GM21360 (cell line): Measurements from ENCODE around the gene EMC7.

Experiments
- ATAC-seq: cut with Tn5 transposase; IDR thresholded peaks from one replicate; pipeline ENCODE4 v1.9.1; 2021; ENCODE audit warnings: mild to moderate bottlenecking, moderate library complexity; ENCODE audit not compliant: unreplicated experiment

Gene EMC7

DNA sequence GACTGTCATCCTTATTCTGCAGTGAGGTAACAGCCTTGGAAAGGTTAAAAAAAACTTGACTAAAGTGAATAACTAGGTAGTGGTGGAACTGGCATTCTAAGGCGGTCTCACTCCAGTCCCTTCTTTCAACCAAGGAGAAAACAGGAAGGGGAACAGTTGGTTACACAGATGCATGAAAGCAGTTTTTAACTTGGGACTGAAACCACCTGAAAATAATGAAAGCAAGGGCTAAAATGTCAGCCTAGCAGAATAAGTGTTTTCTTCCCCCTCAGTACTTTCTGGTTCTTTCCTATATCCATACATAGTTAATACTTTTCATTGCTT is 61.9 kb downstream of the EMC7 start:
- ATAC-seq, result no peak

DNA sequence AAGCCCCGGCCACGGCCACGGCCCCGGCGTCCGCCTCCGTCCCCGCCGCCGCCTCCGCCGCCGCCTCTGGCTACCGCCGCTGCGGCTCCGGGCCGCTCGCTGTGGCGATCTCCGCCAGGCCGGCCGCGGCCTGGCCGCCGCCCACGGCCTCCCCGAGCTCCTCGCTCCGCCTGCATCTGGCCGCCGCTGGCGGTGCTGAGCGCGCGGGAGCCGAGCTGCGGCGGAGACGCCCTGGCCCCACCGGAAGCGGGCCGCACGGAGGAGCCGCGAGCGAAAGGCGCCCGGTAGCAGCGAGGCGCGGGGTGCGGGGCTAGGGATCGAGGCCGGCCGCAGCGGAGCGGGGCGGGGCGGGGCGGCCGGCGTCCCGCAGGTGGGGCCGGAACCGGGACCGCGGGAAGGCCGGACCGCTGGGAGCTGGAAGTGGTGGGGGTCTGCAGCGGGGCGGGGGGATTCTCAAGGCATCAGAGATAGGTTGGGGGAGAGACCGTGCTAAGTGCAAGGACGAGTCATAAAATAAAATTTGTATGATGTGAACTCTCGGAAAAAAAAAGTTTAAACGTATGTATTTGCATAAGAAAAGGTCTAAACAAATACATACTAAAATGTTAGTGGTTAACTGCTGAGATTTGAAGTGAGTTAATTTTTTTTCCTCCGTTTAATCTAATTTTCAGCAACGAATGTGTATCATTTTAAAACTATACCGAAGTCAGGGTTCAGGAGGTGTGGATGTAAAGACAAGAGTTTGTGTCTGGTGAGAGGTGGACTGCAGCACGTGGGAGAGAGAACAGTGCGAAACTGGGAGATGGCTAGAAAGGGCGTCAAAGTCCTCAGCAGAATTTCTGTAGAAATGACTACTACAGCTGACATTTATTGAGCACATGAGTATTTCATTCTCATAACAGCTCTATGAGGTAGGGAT is 62.5 kb downstream of the EMC7 start, which contains the start of gene AVEN:
TSS of gene AVEN (minus strand) at position 334 of the 919 bp plus-strand sequence. CDS start at position 176, 158 bp downstream.
- ATAC-seq, result peak; percentile 40

DNA sequence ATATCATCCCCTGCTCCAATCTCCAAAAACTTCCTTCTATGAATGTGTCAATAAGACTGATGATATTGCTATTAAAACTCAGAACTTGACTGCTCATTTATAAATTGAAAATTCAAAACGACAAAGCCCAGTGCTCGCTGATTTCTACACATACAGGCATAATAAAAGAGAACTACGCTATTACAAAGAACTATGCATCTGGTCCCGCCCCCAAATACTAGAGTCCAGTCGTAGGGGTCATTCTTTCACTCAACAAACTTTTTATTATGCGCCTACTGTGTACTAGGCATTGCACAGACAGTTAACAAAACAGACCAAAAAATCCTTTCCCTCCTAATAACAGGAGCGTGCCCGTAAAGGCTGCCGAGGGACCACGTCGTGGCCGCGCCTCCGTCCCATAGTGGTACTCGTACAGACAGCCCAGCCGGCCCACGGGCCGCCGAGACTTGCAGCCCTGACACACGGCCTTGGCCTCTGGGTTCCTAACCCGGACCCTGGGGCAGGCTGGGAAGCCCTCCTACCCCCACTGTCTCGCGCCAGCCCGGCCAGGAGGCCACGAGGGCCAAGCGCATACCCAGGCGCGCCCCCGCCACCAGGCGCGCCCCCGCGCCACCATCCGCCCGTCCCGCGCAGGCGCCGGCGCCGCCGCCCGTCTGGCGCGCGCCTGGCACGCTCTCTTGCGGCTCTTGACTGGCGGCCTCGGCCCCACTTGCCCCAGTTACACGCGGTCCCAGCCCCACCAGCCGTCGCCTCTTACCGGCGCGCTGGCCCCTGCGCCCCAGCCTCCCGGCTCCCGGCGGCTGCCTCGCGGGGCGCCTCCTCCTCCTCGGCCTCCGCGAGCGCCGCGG is 63.4 kb downstream of the EMC7 start:
- ATAC-seq, result peak; percentile 66
